Measurements from ENCODE around the gene FAM3A.

DNA sequence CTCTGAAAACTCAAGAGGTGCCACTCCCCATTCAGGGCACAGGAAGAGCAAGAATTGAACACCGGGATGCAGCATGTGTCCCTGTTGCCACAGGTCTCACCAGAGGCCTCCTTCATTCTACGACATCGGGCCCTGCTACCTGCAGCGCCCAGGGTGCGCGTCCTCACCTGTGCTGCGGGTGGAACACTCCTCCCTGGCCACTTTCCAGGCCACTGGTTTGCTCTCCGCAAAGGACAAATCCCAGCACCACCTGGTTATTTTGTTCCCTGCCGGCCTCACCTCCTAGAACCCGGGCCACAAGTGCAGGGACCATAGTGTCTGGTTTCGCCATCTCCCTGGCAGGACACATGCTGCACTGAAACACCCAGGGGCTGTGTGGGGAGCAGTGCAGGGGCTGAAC is 14.3 kb upstream of the FAM3A start:
- TF ChIP-seq, protein P1, sequence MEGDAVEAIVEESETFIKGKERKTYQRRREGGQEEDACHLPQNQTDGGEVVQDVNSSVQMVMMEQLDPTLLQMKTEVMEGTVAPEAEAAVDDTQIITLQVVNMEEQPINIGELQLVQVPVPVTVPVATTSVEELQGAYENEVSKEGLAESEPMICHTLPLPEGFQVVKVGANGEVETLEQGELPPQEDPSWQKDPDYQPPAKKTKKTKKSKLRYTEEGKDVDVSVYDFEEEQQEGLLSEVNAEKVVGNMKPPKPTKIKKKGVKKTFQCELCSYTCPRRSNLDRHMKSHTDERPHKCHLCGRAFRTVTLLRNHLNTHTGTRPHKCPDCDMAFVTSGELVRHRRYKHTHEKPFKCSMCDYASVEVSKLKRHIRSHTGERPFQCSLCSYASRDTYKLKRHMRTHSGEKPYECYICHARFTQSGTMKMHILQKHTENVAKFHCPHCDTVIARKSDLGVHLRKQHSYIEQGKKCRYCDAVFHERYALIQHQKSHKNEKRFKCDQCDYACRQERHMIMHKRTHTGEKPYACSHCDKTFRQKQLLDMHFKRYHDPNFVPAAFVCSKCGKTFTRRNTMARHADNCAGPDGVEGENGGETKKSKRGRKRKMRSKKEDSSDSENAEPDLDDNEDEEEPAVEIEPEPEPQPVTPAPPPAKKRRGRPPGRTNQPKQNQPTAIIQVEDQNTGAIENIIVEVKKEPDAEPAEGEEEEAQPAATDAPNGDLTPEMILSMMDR (IDR thresholded peaks at IDR 0.05): no peak
- no peak for TF ChIP-seq POLR2A (IDR thresholded peaks at IDR 0.05)
